Fibroblast of skin of abdomen (primary cell): ENCODE results near the gene METAP1D.

Source experiments
- DNase-seq: peaks from one replicate; pipeline ENCODE4 v3.0.0-alpha.2; 2013

METAP1D gene

GRCh38 chr2:172092716-172093415 is 93.1 kb downstream of the METAP1D start:
- DNase-seq = no peak

GRCh38 chr2:172093416-172094293 is 93.9 kb downstream of the METAP1D start:
- DNase-seq = no peak

GRCh38 chr2:172094294-172095145 is 94.8 kb downstream of the METAP1D start:
- no peak for DNase-seq

- DNase-seq = peak; percentile 87
Observed at GRCh38 chr2:172095146-172095904, 95.6 kb downstream of the METAP1D start.

- no peak for DNase-seq
Observed at GRCh38 chr2:172095905-172096625, 96.3 kb downstream of the METAP1D start.

- peak; percentile 75 for DNase-seq
Observed at GRCh38 chr2:172096626-172097547, 97.1 kb downstream of the METAP1D start.

- DNase-seq = no peak
Observed at GRCh38 chr2:172097557-172098131, 97.9 kb downstream of the METAP1D start.

- DNase-seq = no peak
Observed at GRCh38 chr2:172098287-172098649, 98.5 kb downstream of the METAP1D start.

GRCh38 chr2:172098650-172099471 is 99.1 kb downstream of the METAP1D start:
- peak; percentile 81 for DNase-seq

- no peak for DNase-seq
Observed at GRCh38 chr2:172099472-172100079, 99.8 kb downstream of the METAP1D start.

GRCh38 chr2:172100080-172100934 is 100.6 kb downstream of the METAP1D start:
- DNase-seq = no peak

- DNase-seq = peak; percentile 39
Observed at GRCh38 chr2:172100935-172101820, 101.4 kb downstream of the METAP1D start.

GRCh38 chr2:172101821-172102390 is 102.2 kb downstream of the METAP1D start:
- DNase-seq = no peak

GRCh38 chr2:172102391-172103359 is 102.9 kb downstream of the METAP1D start, which contains the start of gene DLX2:
Gene DLX2, minus strand, starts transcription at chr2:172102900. Its CDS starts 362 bp downstream, at chr2:172102538.
- DNase-seq = peak; percentile 87
